ENCODE results near the gene LRP3.

DNA sequence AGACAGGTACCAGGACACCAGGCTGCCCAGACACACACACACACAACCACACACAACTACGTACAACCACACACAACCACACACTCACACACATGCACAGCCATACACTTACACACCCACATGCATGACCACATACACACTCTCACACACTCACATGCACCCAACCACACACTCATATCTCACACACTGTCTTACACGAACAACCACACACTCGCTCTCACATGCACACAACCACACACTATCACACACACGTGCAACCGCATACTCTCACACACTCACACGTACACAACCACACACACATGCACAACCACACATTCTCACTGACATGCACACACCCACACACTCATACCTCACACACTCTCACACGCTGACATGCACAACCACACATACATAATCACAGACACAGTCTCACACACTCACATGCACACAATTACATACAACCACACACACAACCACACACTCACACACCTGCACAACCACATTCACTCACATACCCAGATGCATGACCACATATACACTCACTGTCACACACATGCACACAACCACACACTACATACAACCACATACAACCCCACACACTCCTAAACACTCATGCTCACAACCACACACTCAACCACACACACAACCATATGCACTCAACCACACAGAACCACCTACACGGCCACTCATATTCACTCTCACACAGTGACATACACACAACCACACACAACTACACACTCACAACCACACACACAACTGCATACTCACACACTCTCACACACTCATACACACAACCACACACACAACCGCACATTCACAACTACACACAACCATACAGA lies 39.1 kb downstream of the LRP3 start:
- TF ChIP-seq, protein P1, sequence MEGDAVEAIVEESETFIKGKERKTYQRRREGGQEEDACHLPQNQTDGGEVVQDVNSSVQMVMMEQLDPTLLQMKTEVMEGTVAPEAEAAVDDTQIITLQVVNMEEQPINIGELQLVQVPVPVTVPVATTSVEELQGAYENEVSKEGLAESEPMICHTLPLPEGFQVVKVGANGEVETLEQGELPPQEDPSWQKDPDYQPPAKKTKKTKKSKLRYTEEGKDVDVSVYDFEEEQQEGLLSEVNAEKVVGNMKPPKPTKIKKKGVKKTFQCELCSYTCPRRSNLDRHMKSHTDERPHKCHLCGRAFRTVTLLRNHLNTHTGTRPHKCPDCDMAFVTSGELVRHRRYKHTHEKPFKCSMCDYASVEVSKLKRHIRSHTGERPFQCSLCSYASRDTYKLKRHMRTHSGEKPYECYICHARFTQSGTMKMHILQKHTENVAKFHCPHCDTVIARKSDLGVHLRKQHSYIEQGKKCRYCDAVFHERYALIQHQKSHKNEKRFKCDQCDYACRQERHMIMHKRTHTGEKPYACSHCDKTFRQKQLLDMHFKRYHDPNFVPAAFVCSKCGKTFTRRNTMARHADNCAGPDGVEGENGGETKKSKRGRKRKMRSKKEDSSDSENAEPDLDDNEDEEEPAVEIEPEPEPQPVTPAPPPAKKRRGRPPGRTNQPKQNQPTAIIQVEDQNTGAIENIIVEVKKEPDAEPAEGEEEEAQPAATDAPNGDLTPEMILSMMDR (IDR thresholded peaks at IDR 0.05): no peak
- TF ChIP-seq POLR2A (IDR thresholded peaks at IDR 0.05): no peak
- no peak for TF ChIP-seq POLR2AphosphoS5 (IDR thresholded peaks at IDR 0.05)
- TF ChIP-seq EP300 (IDR thresholded peaks at IDR 0.05): no peak

Measured in upper lobe of left lung (tissue), 4 donors.